A549 (cell line): ENCODE measurements around the gene CLEC16A. TPM values are rescaled to one million over a fixed set of nuclear protein-coding genes. Genes with fewer than 3 reads are reported as not detected.

ENCODE experiments used
- ATAC-seq, 2 experiments: fragments of 200-7000 bp in 1 of 2; fragments of >200 bp in 1 of 2; cut with Nextera tagmentation in 1 of 2; cut with Tn5 transposase in 1 of 2; 3 replicates each; pipeline versions ENCODE4 v1.8.0 to v1.9.1; 2018 to 2020; ENCODE audit warnings: mild to moderate bottlenecking in 1 of 2, moderate library complexity in 1 of 2
- CTCF ChIA-PET: fragments of 300-600 bp; sonication (Branson Sonifier 250); formaldehyde crosslinking; extraction: SDS; loops from one replicate; lab custom pipeline; 2021; ENCODE audit warnings: antibody characterized with exemption, inconsistent platforms; lab: Yijun Ruan, JAX
- POLR2A ChIA-PET: fragments of 350-600 bp; formaldehyde crosslinking; extraction: SDS; loops from one replicate; lab custom pipeline; 2021; ENCODE audit warnings: antibody characterized with exemption, inconsistent platforms; lab: Yijun Ruan, JAX
- DNase-seq, 2 experiments: peaks; one replicate each; pipeline versions ENCODE4 v3.0.0 to v3.0.0-alpha.2; 2011 to 2016; ENCODE audit warnings: low read depth in 1 of 2, low spot score in 1 of 2
- FAIRE-seq: peaks from 2 replicates; lab custom pipeline; 2011; peaks lifted over from hg19 to GRCh38; lab: Jason Lieb, UNC
- H3K27ac ChIP-seq, 2 experiments: fragments of >200 bp; sonication (Bioruptor Twin); formaldehyde crosslinking; 3 replicates each; pipeline ENCODE4 v1.5.1; 2016 to 2017
- H3K4me1 ChIP-seq: fragments of >200 bp; sonication (Bioruptor Twin); formaldehyde crosslinking; 3 replicates; pipeline ENCODE4 v1.6.1; 2016
- H3K4me2 ChIP-seq: fragments of >200 bp; sonication (Bioruptor Twin); formaldehyde crosslinking; 3 replicates; pipeline ENCODE4 v1.6.1; 2016
- H3K4me3 ChIP-seq: fragments of >200 bp; sonication (Bioruptor Twin); formaldehyde crosslinking; 3 replicates; pipeline ENCODE4 v1.5.1; 2016
- H3K9me3 ChIP-seq: fragments of >200 bp; sonication (Bioruptor Twin); formaldehyde crosslinking; 3 replicates; pipeline ENCODE4 v1.6.1; 2016
- BHLHE40 ChIP-seq: IDR thresholded peaks from 2 replicates; pipeline ENCODE4 v1.6.1; 2012; ENCODE audit warnings: low read depth, low read length, inconsistent platforms
- CBX2 ChIP-seq: fragments of 200-600 bp; sonication (generic); IDR thresholded peaks from 2 replicates; pipeline ENCODE4 v1.6.1; 2016; ENCODE audit warnings: low read depth, mild to moderate bottlenecking, borderline replicate concordance
- E2F6 ChIP-seq: IDR thresholded peaks from 2 replicates; pipeline ENCODE4 v1.6.1; 2012; ENCODE audit warnings: low read depth, borderline replicate concordance
- EHF ChIP-seq: fragments of 250-450 bp; sonication (Bioruptor Pico); IDR thresholded peaks from 2 replicates; pipeline ENCODE4 v1.5.0; 2020; ENCODE audit warnings: mild to moderate bottlenecking
- ELK1 ChIP-seq: fragments of 150-350 bp; IDR thresholded peaks from 2 replicates; pipeline ENCODE4 v1.6.1; 2014; ENCODE audit warnings: low read depth, mild to moderate bottlenecking, low read length
- EP300 ChIP-seq, 2 experiments: fragments of >200 bp; sonication (Bioruptor Twin); formaldehyde crosslinking; IDR thresholded peaks; 2 replicates in 1 of 2; 3 replicates in 1 of 2; pipeline ENCODE4 v1.6.1; 2016 to 2017
- ESRRA ChIP-seq: fragments of 150-350 bp; IDR thresholded peaks from 2 replicates; pipeline ENCODE4 v1.6.1; 2014; ENCODE audit warnings: mild to moderate bottlenecking, low read length, borderline replicate concordance
- FOXS1 ChIP-seq: fragments of 250-450 bp; sonication (Bioruptor Pico); IDR thresholded peaks from 2 replicates; pipeline ENCODE4 v1.5.0; 2020; ENCODE audit warnings: mild to moderate bottlenecking, moderate library complexity
- GATA3 ChIP-seq: IDR thresholded peaks from 2 replicates; pipeline ENCODE4 v1.6.1; 2012; ENCODE audit warnings: borderline replicate concordance
- HDAC2 ChIP-seq: fragments of 200-600 bp; sonication (generic); IDR thresholded peaks from 2 replicates; pipeline ENCODE4 v1.6.1; 2016
- HEYL ChIP-seq: fragments of 250-450 bp; sonication (Bioruptor Pico); IDR thresholded peaks from 2 replicates; pipeline ENCODE4 v1.8.0; 2021; ENCODE audit warnings: mild to moderate bottlenecking, moderate library complexity
- HMGXB4 ChIP-seq: fragments of 250-450 bp; sonication (Bioruptor Pico); IDR thresholded peaks from 2 replicates; pipeline ENCODE4 v1.5.0; 2021; ENCODE audit warnings: mild to moderate bottlenecking, moderate library complexity, borderline replicate concordance
- HOXA7 ChIP-seq: fragments of 250-450 bp; sonication (Bioruptor Pico); IDR thresholded peaks from 2 replicates; pipeline ENCODE4 v1.5.0; 2020; ENCODE audit warnings: mild to moderate bottlenecking, moderate library complexity
- HOXB5 ChIP-seq: fragments of 250-450 bp; sonication (Bioruptor Pico); IDR thresholded peaks from 2 replicates; pipeline ENCODE4 v1.5.0; 2020; ENCODE audit warnings: mild to moderate bottlenecking, moderate library complexity
- JUN ChIP-seq, 2 experiments: fragments of >200 bp; sonication (Bioruptor Twin); formaldehyde crosslinking; IDR thresholded peaks; 2 replicates in 1 of 2; 3 replicates in 1 of 2; pipeline ENCODE4 v1.6.1; 2016 to 2017
- JUNB ChIP-seq: fragments of >200 bp; sonication (Bioruptor Twin); formaldehyde crosslinking; IDR thresholded peaks from 2 replicates; pipeline ENCODE4 v1.6.1; 2016
- KDM1A ChIP-seq: fragments of 200-600 bp; sonication (generic); IDR thresholded peaks from 2 replicates; pipeline ENCODE4 v1.6.1; 2016; ENCODE audit warnings: low read depth, mild to moderate bottlenecking
- MAFK ChIP-seq: fragments of 450-650 bp; IDR thresholded peaks from 2 replicates; pipeline ENCODE4 v1.6.1; 2014; ENCODE audit not compliant: partially characterized antibody
- MYC ChIP-seq: IDR thresholded peaks from 2 replicates; pipeline ENCODE4 v1.6.1; 2012; ENCODE audit warnings: mild to moderate bottlenecking, inconsistent platforms, low read length, improper control_type of control experiment, borderline replicate concordance
- NPAS2 ChIP-seq: fragments of 250-450 bp; sonication (Bioruptor Pico); IDR thresholded peaks from 2 replicates; pipeline ENCODE4 v1.8.0; 2022; ENCODE audit warnings: mild to moderate bottlenecking, moderate library complexity, borderline replicate concordance
- NR3C1 ChIP-seq: fragments of >200 bp; sonication (Bioruptor Twin); formaldehyde crosslinking; IDR thresholded peaks from 3 replicates; pipeline ENCODE4 v1.6.1; 2017
- PHF8 ChIP-seq: fragments of 200-600 bp; sonication (generic); IDR thresholded peaks from 2 replicates; pipeline ENCODE4 v1.6.1; 2016; ENCODE audit warnings: low read depth, mild to moderate bottlenecking, antibody characterized with exemption, moderate library complexity, borderline replicate concordance
- POLR2A ChIP-seq: IDR thresholded peaks from 2 replicates; pipeline ENCODE4 v1.6.1; 2012; ENCODE audit warnings: mild to moderate bottlenecking, low read length
- RAD21 ChIP-seq, 2 experiments: fragments of >200 bp in 1 of 2; sonication (Bioruptor Twin) in 1 of 2; formaldehyde crosslinking in 1 of 2; IDR thresholded peaks in 1 of 2; conservative IDR thresholded peaks in 1 of 2; 2 replicates in 1 of 2; 3 replicates in 1 of 2; pipeline ENCODE4 v1.6.1; 2012 to 2018; ENCODE audit warnings: inconsistent platforms in 1 of 2
- RARB ChIP-seq: fragments of 250-450 bp; sonication (Bioruptor Pico); IDR thresholded peaks from 2 replicates; pipeline ENCODE4 v1.8.0; 2021; ENCODE audit warnings: mild to moderate bottlenecking, moderate library complexity
- RFX5 ChIP-seq: fragments of 450-650 bp; IDR thresholded peaks from 2 replicates; pipeline ENCODE4 v1.7.1; 2014; ENCODE audit warnings: antibody characterized with exemption, mild to moderate bottlenecking, moderate library complexity
- SMC3 ChIP-seq: fragments of >200 bp; sonication (Bioruptor Twin); formaldehyde crosslinking; IDR thresholded peaks from 3 replicates; pipeline ENCODE4 v1.6.1; 2018; ENCODE audit warnings: inconsistent platforms
- USF2 ChIP-seq: fragments of 450-650 bp; IDR thresholded peaks from 2 replicates; pipeline ENCODE4 v1.6.1; 2014; ENCODE audit warnings: antibody characterized with exemption
- ZFP36 ChIP-seq: fragments of 450-650 bp; IDR thresholded peaks from 2 replicates; pipeline ENCODE4 v1.6.1; 2014; ENCODE audit warnings: borderline replicate concordance; ENCODE audit not compliant: partially characterized antibody
- WGBS: methylation state at CpG from one replicate; pipeline ENCODE4 v1.1.6; 2017; ENCODE audit errors: missing lambda C conversion rate; 5-methylcytosine and 5-hydroxymethylcytosine counted together
- polyA plus RNA-seq, 4 experiments: library from polyadenylated mRNA; depleted of rRNA in 3 of 4; stranded (reverse); fragments of >200 nt; fragmentation: RNase III in 1 of 4; extraction: RNeasy Plus Mini Kit Qiagen cat#74134 plus additional on column Dnase treatment in 1 of 4; gene quantifications; 2 replicates in 3 of 4; 3 replicates in 1 of 4; pipeline ENCODE4 v1.2.3, GENCODE V29; 2011 to 2017

CLEC16A gene
- polyA plus RNA-seq, 2 of the 4 experiments (the other 2 are of a cell fraction) = 8.3 to 10.4 TPM

- ChIA-PET POLR2A (interaction anchor here (0.7 to 1.0 kb wide), 2 partner anchors 60 to 352 kb away, joined by 3 read pairs; partner anchors contain the start of gene SOCS1), CTCF (interaction anchor here (0.6 to 0.7 kb wide), 2 partner anchors 22 to 28 kb away, joined by 3 read pairs; no protein-coding TSS in a partner anchor)
- FAIRE-seq (no peak), ATAC-seq (no peak), DNase-seq (no peak)
- no peak overlapping the region for H3K4me2 ChIP-seq
- H3K9me3 ChIP-seq = no peaks in the 10 kb centered on the region
- no peak overlapping the region for H3K4me3 ChIP-seq
- H3K4me1 ChIP-seq = peaks cover 13% of the 10 kb centered on the region; the same call in 1 of the 3 replicates
- no peak overlapping the region for H3K27ac ChIP-seq
- WGBS = 45% methylated on average over 3 of the region's 3 CpGs
- TF ChIP-seq RFX5 (no peak), HOXB5 (CRISPR knock-in tag) (no peak), USF2 (no peak), KDM1A (no peak), HEYL (CRISPR knock-in tag) (no peak), GATA3 (no peak), POLR2A (no peak), RARB (CRISPR knock-in tag) (no peak), PHF8 (no peak), E2F6 (no peak), HOXA7 (CRISPR knock-in tag) (no peak), NPAS2 (CRISPR knock-in tag) (no peak), ZFP36 (no peak), ESRRA (no peak), ELK1 (no peak), SMC3 (no peak), EHF (CRISPR knock-in tag) (no peak), MAFK (no peak), HDAC2 (no peak), JUNB (no peak)
Observed at GRCh38 chr16:11196286-11196828, 252.0 kb downstream of the CLEC16A start.

- DNase-seq = no peak
- H3K4me3 ChIP-seq = no peak overlapping the region
- ChIA-PET POLR2A (interaction anchor here (0.9 kb wide), 1 partner anchor 57 kb away, joined by 3 read pairs; no protein-coding TSS in a partner anchor), CTCF (interaction anchor here (1.5 to 4.9 kb wide), 2 partner anchors 57 to 235 kb away, joined by 6 to 19 read pairs; partner anchors contain the start of gene SOCS1)
- H3K4me1 ChIP-seq = peaks cover 22% of the 10 kb centered on the region
- 65% methylated on average over 4 of the region's 5 CpGs for WGBS
- no peak overlapping the region for H3K27ac ChIP-seq
- FAIRE-seq = no peak
- no peak overlapping the region; the same call in 2 of the 3 replicates for H3K4me2 ChIP-seq
- TF ChIP-seq JUN (IDR thresholded peaks at IDR 0.05) = no peak
- no peak for TF ChIP-seq FOXS1 (CRISPR knock-in tag)
- ATAC-seq = no peak
- no peaks in the 10 kb centered on the region for H3K9me3 ChIP-seq
Observed at GRCh38 chr16:11198375-11198774, 254.0 kb downstream of the CLEC16A start.

GRCh38 chr16:11198828-11199227 lies 254.5 kb downstream of the CLEC16A start:
- ATAC-seq = peak in 1 of 2 experiments; percentile 32; a peak in 2 of 6 replicates
- Histone ChIP-seq H3K4me1 (peaks cover 22% of the 10 kb centered on the region), H3K4me3 (no peak overlapping the region), H3K9me3 (no peaks in the 10 kb centered on the region), H3K27ac (peak overlapping the region in 1 of 2 experiments; percentile 21; a peak in 2 of 6 replicates), H3K4me2 (no peak overlapping the region; the same call in 2 of the 3 replicates)
- peak; percentile 22 to 31 for DNase-seq
- 45% methylated on average over 8 of the region's 8 CpGs for WGBS
- POLR2A ChIA-PET = interaction anchor here (0.9 kb wide), 1 partner anchor 57 kb away, joined by 3 read pairs; no protein-coding TSS in a partner anchor
- CTCF ChIA-PET = interaction anchor here (1.5 to 4.9 kb wide), 2 partner anchors 57 to 235 kb away, joined by 6 to 19 read pairs; partner anchors contain the start of gene SOCS1
- FAIRE-seq = no peak
- TF ChIP-seq MYC (no peak), BHLHE40 (no peak), HMGXB4 (CRISPR knock-in tag) (no peak), NR3C1 (no peak), CBX2 (no peak), RAD21 (conservative IDR thresholded peaks at IDR 0.05 in 1 of 2, IDR thresholded peaks at IDR 0.05 in 1 of 2) (no peak), ELK1 (no peak), EP300 (IDR thresholded peaks at IDR 0.05) (no peak)
